Glomerular endothelial cell (primary cell): ENCODE measurements around the gene TPCN1. TPM values are rescaled to one million over a fixed set of nuclear protein-coding genes. Genes with fewer than 3 reads are reported as not detected.
"Not testable (repeated sequence)": the region's sequence is repeated elsewhere in the genome, so short reads cannot be mapped to it uniquely, and the experiment has no call there.

ENCODE experiments used
- DNase-seq: peaks from one replicate; pipeline ENCODE4 v3.0.0-alpha.2; 2011; ENCODE audit warnings: low read depth, low spot score; ENCODE audit errors: extremely low read depth
- total RNA-seq: library from RNA; depleted of rRNA; stranded (reverse); fragments of >200 nt; gene quantifications from 2 replicates; pipeline ENCODE4 v1.2.3, GENCODE V29; 2015

Gene TPCN1
- total RNA-seq, 1 donor from 2014 or later = 28.1 TPM

- DNase-seq = no peak
Observed at GRCh38 chr12:113196582-113196981, 24.7 kb upstream of the TPCN1 start.

- no peak for DNase-seq
Observed at GRCh38 chr12:113196990-113197389, 24.3 kb upstream of the TPCN1 start.

GRCh38 chr12:113197518-113198077 lies 23.7 kb upstream of the TPCN1 start:
- DNase-seq = no peak

GRCh38 chr12:113198296-113198695 lies 23.0 kb upstream of the TPCN1 start:
- no peak for DNase-seq

GRCh38 chr12:113200021-113200797 lies 21.1 kb upstream of the TPCN1 start:
- no peak for DNase-seq

- no peak for DNase-seq
Observed at GRCh38 chr12:113201187-113202177, 19.8 kb upstream of the TPCN1 start.

- no peak for DNase-seq
Observed at GRCh38 chr12:113202300-113203075, 18.8 kb upstream of the TPCN1 start.

GRCh38 chr12:113203852-113204760 lies 17.2 kb upstream of the TPCN1 start:
- no peak for DNase-seq

GRCh38 chr12:113204804-113205203 lies 16.5 kb upstream of the TPCN1 start:
- no peak for DNase-seq

GRCh38 chr12:113206802-113207201 lies 14.5 kb upstream of the TPCN1 start:
- not testable (repeated sequence) for DNase-seq

GRCh38 chr12:113207613-113208040 lies 13.6 kb upstream of the TPCN1 start:
- DNase-seq = no peak

- no peak for DNase-seq
Observed at GRCh38 chr12:113208041-113208934, 13.0 kb upstream of the TPCN1 start.

GRCh38 chr12:113211160-113211559 lies 10.1 kb upstream of the TPCN1 start:
- no peak for DNase-seq

- no peak for DNase-seq
Observed at GRCh38 chr12:113214895-113215400, 6.3 kb upstream of the TPCN1 start.

GRCh38 chr12:113216027-113216426 lies 5.2 kb upstream of the TPCN1 start:
- no peak for DNase-seq

GRCh38 chr12:113220593-113221180 lies 577 bp upstream of the TPCN1 start:
- no peak for DNase-seq

- no peak for DNase-seq
Observed at GRCh38 chr12:113221997-113222729, 899 bp downstream of the TPCN1 start.
